Measurements from ENCODE around the gene MSX2.

DNA sequence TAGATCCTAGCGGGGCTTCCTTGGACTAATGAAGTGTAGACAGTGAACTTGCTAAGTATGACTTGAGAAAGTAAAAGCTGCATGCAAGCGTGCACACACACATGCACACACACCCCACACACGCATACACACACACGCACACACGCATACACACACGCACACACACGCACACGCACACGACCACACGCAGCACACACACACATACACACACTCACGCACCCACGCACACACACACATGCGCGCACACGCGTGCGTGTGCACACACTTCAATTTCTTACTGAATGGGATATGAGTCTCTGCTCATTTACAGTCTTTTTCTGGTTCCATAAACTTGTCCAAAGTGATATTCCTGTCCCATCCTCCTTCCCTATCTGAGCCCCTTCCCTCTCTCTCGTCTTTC is 41.2 kb downstream of the MSX2 start:
- TF ChIP-seq GATA2 (IDR thresholded peaks at IDR 0.05; ENCODE audit: low read depth, low read length), result no peak
- no peak for TF ChIP-seq GATA3 (IDR thresholded peaks at IDR 0.05; ENCODE audit: low read depth, low read length)

Measured in SH-SY5Y (cell line).